Liver (tissue), 9 donors: ENCODE data around the gene TNIP1. TPM values are rescaled to one million over a fixed set of nuclear protein-coding genes. Genes with fewer than 3 reads are reported as not detected.

Experiments
- DNase-seq: peaks from one replicate; pipeline ENCODE4 v3.0.0-alpha.2; 2017; ENCODE audit warnings: low spot score
- H3K27ac ChIP-seq, 2 donors: one replicate each; pipeline ENCODE4 v1.7.0; 2013; ENCODE audit warnings: inconsistent platforms in 2 of 2, low read length in 2 of 2, control low read depth in 1 of 2, low read depth in 1 of 2, mild to moderate bottlenecking in 1 of 2
- H3K27me3 ChIP-seq, 4 donors: one replicate each; pipeline versions ENCODE4 v1.6.1 to v1.7.0; 2013; ENCODE audit warnings: low read length in 3 of 4, inconsistent platforms in 1 of 4, mild to moderate bottlenecking in 1 of 4, moderate library complexity in 1 of 4; ENCODE audit not compliant: control insufficient read depth in 4 of 4, insufficient read depth in 4 of 4
- H3K36me3 ChIP-seq, 4 donors: one replicate each; pipeline versions ENCODE4 v1.6.1 to v1.7.0; 2013; ENCODE audit warnings: low read length in 3 of 4, mild to moderate bottlenecking in 3 of 4, low read depth in 1 of 4, moderate library complexity in 1 of 4; ENCODE audit not compliant: control insufficient read depth in 4 of 4, insufficient read depth in 3 of 4
- H3K4me1 ChIP-seq, 4 donors: one replicate each; pipeline versions ENCODE4 v1.6.1 to v1.7.0; 2013; ENCODE audit warnings: low read length in 3 of 4, mild to moderate bottlenecking in 3 of 4, moderate library complexity in 1 of 4; ENCODE audit not compliant: control insufficient read depth in 4 of 4, insufficient read depth in 4 of 4
- H3K4me3 ChIP-seq, 3 donors: one replicate each; pipeline versions ENCODE4 v1.6.1 to v1.7.0; 2013; ENCODE audit warnings: low read length in 3 of 3, control low read depth in 1 of 3, low read depth in 1 of 3, mild to moderate bottlenecking in 1 of 3
- H3K9ac ChIP-seq, 2 donors: one replicate each; pipeline ENCODE4 v1.7.0; 2013; ENCODE audit warnings: low read length in 2 of 2, mild to moderate bottlenecking in 2 of 2, moderate library complexity in 2 of 2, control low read depth in 1 of 2, low read depth in 1 of 2
- H3K9me3 ChIP-seq, 4 donors: one replicate each; pipeline versions ENCODE4 v1.6.1 to v1.7.0; 2013; ENCODE audit warnings: low read length in 3 of 4; ENCODE audit not compliant: control insufficient read depth in 4 of 4
- CTCF ChIP-seq: fragments of 150-350 bp; IDR thresholded peaks from 2 replicates; pipeline ENCODE4 v1.5.1; 2017; ENCODE audit warnings: improper control_type of control experiment, low read depth, low read length; ENCODE audit not compliant: missing input control
- EGR1 ChIP-seq, 2 donors: IDR thresholded peaks; 2 replicates each; pipeline ENCODE4 v1.6.1; 2016 to 2018; ENCODE audit warnings: antibody characterized with exemption in 2 of 2, low read depth in 2 of 2
- FOXA2 ChIP-seq: IDR thresholded peaks from 2 replicates; pipeline ENCODE4 v1.6.1; 2016; ENCODE audit warnings: antibody characterized with exemption
- HNF4A ChIP-seq, 2 donors: conservative IDR thresholded peaks; 2 replicates each; pipeline ENCODE4 v1.6.1; 2016; ENCODE audit warnings: antibody characterized with exemption in 2 of 2, mild to moderate bottlenecking in 2 of 2
- HNF4G ChIP-seq: IDR thresholded peaks from 2 replicates; pipeline ENCODE4 v1.6.1; 2016; ENCODE audit warnings: antibody characterized with exemption
- JUND ChIP-seq, 2 donors: IDR thresholded peaks; 2 replicates each; pipeline ENCODE4 v1.6.1; 2016; ENCODE audit warnings: antibody characterized with exemption in 2 of 2
- NR2F2 ChIP-seq: IDR thresholded peaks from 2 replicates; pipeline ENCODE4 v1.6.1; 2016; ENCODE audit warnings: antibody characterized with exemption
- RAD21 ChIP-seq, 2 donors: IDR thresholded peaks; 2 replicates each; pipeline ENCODE4 v1.6.1; 2016; ENCODE audit warnings: antibody characterized with exemption in 2 of 2, mild to moderate bottlenecking in 2 of 2
- REST ChIP-seq: IDR thresholded peaks from 2 replicates; pipeline ENCODE4 v1.6.1; 2016; ENCODE audit warnings: antibody characterized with exemption, mild to moderate bottlenecking
- TAF1 ChIP-seq: conservative IDR thresholded peaks from 2 replicates; pipeline ENCODE4 v1.6.1; 2016; ENCODE audit warnings: antibody characterized with exemption, mild to moderate bottlenecking
- YY1 ChIP-seq: IDR thresholded peaks from 2 replicates; pipeline ENCODE4 v1.6.1; 2016; ENCODE audit warnings: antibody characterized with exemption, mild to moderate bottlenecking
- WGBS: extraction: QIAGEN DNeasy Blood & Tissue Kit; methylation state at CpG from one replicate; pipeline ENCODE4 v1.1.7; 2013; 5-methylcytosine and 5-hydroxymethylcytosine counted together
- polyA plus RNA-seq, 2 donors: library from polyadenylated mRNA; stranded (reverse) in 1 of 2; unstranded in 1 of 2; fragments of 200-250 nt in 1 of 2; fragments of >200 nt in 1 of 2; fragmentation: Nextera tagmentation in 1 of 2; extraction: Ambion mirVana in 1 of 2; gene quantifications; one replicate each; pipeline versions ENCODE4 v1.2.1 to v1.2.3, GENCODE V29; 2013 to 2015
- total RNA-seq, 2 donors: library from RNA; depleted of rRNA; stranded (reverse); fragments of >200 nt; gene quantifications; one replicate each; pipeline ENCODE4 v1.2.3, GENCODE V29; 2014
- TF ChIP-seq, protein P1 (sequence below): IDR thresholded peaks from 2 replicates; pipeline ENCODE4 v1.6.1; 2016; ENCODE audit warnings: antibody characterized with exemption
- TF ChIP-seq, protein P2 (sequence below): IDR thresholded peaks from 2 replicates; pipeline ENCODE4 v1.6.1; 2016; ENCODE audit warnings: antibody characterized with exemption
- donor health status: healthy.
- donor health status: healthy.
- donor health status: healthy.
- donor health status: healthy.
- donor health status: healthy.

The TNIP1 gene
- total and polyA plus RNA-seq, 4 donors = 33.2 to 101 (median 48.0) TPM

DNA sequence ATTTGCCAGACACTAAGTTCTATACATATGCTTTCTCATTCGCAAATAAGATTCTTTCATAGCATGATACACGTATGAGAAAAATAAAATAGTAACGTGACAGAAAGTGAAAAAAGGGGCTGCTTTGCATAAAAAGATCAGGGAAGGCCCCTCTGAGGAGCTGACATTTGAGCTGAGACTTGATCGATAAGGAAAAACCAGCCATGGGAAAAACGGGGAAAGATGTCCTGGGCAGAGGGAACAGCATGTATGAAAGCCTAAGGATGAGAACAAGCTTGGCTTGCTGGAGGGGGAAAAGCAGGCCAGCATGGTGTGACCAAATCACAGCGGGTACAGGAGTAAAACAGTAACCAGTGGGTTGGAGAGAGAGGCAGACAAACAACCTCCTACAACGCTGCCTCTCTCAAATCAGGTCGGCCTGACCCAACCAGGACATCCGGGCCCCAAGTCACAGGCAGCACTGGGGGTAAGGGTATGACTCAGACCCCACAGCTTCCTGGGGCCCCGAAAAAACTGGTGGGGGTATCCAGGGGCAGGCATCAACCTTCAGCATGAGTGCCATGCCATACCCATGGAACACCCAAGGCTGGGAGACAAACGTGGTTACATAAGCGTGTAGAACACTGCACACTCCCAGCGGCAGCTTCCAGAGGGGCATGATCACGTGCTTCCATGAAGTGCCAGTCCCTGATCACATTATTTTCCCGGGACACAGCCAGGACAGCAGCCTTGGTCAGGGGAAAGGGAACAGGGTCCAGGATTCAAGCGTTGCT lies 2.2 kb downstream of the TNIP1 start (continued):
- peak; percentile 63 for TF ChIP-seq TAF1

- Histone ChIP-seq H3K4me3 (no peak overlapping the region), H3K9me3 (no peaks in the 10 kb centered on the region), H3K36me3 (peaks cover 0 to 3% (median 0%) of the 10 kb centered on the region in 4 donors), H3K27me3 (no peaks in the 10 kb centered on the region), H3K4me1 (peaks cover 10 to 57% (median 44%) of the 10 kb centered on the region in 4 donors), H3K9ac (no peak overlapping the region), H3K27ac (peak overlapping the region; percentile 93 to 99)
- no peak for DNase-seq
- 94% methylated on average over 3 of the region's 3 CpGs for WGBS
- TF ChIP-seq, protein P1, sequence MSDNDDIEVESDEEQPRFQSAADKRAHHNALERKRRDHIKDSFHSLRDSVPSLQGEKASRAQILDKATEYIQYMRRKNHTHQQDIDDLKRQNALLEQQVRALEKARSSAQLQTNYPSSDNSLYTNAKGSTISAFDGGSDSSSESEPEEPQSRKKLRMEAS = no peak
- TF ChIP-seq NR2F2 (no peak), HNF4A (conservative IDR thresholded peaks at IDR 0.05) (no peak), EGR1 (IDR thresholded peaks at IDR 0.05; ENCODE audit: low read depth in 2 of 2) (no peak), RAD21 (IDR thresholded peaks at IDR 0.05) (no peak), CTCF (no peak), JUND (IDR thresholded peaks at IDR 0.05) (no peak), YY1 (no peak), FOXA2 (no peak)
- TF ChIP-seq, protein P2, sequence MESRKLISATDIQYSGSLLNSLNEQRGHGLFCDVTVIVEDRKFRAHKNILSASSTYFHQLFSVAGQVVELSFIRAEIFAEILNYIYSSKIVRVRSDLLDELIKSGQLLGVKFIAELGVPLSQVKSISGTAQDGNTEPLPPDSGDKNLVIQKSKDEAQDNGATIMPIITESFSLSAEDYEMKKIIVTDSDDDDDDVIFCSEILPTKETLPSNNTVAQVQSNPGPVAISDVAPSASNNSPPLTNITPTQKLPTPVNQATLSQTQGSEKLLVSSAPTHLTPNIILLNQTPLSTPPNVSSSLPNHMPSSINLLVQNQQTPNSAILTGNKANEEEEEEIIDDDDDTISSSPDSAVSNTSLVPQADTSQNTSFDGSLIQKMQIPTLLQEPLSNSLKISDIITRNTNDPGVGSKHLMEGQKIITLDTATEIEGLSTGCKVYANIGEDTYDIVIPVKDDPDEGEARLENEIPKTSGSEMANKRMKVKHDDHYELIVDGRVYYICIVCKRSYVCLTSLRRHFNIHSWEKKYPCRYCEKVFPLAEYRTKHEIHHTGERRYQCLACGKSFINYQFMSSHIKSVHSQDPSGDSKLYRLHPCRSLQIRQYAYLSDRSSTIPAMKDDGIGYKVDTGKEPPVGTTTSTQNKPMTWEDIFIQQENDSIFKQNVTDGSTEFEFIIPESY = no peak
Measured at GRCh38 chr5:151077967-151078366, 2.9 kb downstream of the TNIP1 start.

GRCh38 chr5:151077419-151077818 lies 3.4 kb downstream of the TNIP1 start:
- no peak for DNase-seq

More at GRCh38 chr5:151077419-151077818, 3.4 kb downstream of the TNIP1 start:
- TF ChIP-seq HNF4A (conservative IDR thresholded peaks at IDR 0.05) = no peak
- no peak for TF ChIP-seq HNF4G
- TF ChIP-seq REST = no peak
- H3K9me3 ChIP-seq = no peaks in the 10 kb centered on the region
- H3K4me3 ChIP-seq = no peak overlapping the region
- peak overlapping the region; percentile 93 to 99 for H3K27ac ChIP-seq
- peaks cover 10 to 57% (median 43%) of the 10 kb centered on the region in 4 donors for H3K4me1 ChIP-seq
- H3K9ac ChIP-seq = no peak overlapping the region
- 96% methylated on average over 9 of the region's 9 CpGs for WGBS
- peaks cover 0 to 3% (median 0%) of the 10 kb centered on the region in 4 donors for H3K36me3 ChIP-seq
- H3K27me3 ChIP-seq = no peaks in the 10 kb centered on the region
